HL-60 (cell line): ENCODE data around the gene CCNY.

Source experiments
- GABPA ChIP-seq: IDR thresholded peaks from 2 replicates; pipeline ENCODE4 v1.6.1; 2012; ENCODE audit warnings: low read depth
- POLR2AphosphoS5 ChIP-seq: IDR thresholded peaks from 2 replicates; pipeline ENCODE4 v1.6.1; 2012; ENCODE audit warnings: low read depth
- SPI1 ChIP-seq: IDR thresholded peaks from 2 replicates; pipeline ENCODE4 v1.6.1; 2012; ENCODE audit warnings: low read depth, mild to moderate bottlenecking, borderline replicate concordance
- TF ChIP-seq, protein P1 (sequence below): IDR thresholded peaks from one replicate; pipeline ENCODE4 v1.5.1; 2011; ENCODE audit warnings: low read length, control low read depth, inconsistent platforms; ENCODE audit not compliant: insufficient read depth
- TF ChIP-seq, protein P2 (sequence below): IDR thresholded peaks from 2 replicates; pipeline ENCODE4 v1.6.1; 2012; ENCODE audit warnings: low read depth; ENCODE audit not compliant: insufficient replicate concordance

DNA sequence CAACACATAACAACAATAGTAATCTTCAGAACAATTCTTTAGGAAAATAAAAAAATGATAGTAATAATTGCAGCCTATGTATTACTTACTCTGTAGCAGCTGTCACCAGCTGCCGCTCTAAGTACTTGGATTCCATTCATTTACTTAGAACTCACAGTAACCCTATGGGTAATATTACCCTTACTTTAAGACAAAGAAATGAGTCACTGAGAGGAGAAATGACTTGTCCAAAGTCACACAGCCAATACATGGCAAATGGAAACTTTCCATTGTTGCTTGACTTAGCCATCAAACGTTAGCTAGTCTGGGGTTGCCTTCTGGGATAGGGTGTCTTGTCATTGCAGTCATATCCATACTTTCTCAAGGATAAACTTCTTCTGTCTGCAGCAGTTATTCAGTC lies 3.6 kb downstream of the CCNY start:
- TF ChIP-seq, protein P1, sequence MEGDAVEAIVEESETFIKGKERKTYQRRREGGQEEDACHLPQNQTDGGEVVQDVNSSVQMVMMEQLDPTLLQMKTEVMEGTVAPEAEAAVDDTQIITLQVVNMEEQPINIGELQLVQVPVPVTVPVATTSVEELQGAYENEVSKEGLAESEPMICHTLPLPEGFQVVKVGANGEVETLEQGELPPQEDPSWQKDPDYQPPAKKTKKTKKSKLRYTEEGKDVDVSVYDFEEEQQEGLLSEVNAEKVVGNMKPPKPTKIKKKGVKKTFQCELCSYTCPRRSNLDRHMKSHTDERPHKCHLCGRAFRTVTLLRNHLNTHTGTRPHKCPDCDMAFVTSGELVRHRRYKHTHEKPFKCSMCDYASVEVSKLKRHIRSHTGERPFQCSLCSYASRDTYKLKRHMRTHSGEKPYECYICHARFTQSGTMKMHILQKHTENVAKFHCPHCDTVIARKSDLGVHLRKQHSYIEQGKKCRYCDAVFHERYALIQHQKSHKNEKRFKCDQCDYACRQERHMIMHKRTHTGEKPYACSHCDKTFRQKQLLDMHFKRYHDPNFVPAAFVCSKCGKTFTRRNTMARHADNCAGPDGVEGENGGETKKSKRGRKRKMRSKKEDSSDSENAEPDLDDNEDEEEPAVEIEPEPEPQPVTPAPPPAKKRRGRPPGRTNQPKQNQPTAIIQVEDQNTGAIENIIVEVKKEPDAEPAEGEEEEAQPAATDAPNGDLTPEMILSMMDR = no peak
- TF ChIP-seq GABPA (no peak), POLR2AphosphoS5 (no peak), SPI1 (no peak)
- TF ChIP-seq, protein P2, sequence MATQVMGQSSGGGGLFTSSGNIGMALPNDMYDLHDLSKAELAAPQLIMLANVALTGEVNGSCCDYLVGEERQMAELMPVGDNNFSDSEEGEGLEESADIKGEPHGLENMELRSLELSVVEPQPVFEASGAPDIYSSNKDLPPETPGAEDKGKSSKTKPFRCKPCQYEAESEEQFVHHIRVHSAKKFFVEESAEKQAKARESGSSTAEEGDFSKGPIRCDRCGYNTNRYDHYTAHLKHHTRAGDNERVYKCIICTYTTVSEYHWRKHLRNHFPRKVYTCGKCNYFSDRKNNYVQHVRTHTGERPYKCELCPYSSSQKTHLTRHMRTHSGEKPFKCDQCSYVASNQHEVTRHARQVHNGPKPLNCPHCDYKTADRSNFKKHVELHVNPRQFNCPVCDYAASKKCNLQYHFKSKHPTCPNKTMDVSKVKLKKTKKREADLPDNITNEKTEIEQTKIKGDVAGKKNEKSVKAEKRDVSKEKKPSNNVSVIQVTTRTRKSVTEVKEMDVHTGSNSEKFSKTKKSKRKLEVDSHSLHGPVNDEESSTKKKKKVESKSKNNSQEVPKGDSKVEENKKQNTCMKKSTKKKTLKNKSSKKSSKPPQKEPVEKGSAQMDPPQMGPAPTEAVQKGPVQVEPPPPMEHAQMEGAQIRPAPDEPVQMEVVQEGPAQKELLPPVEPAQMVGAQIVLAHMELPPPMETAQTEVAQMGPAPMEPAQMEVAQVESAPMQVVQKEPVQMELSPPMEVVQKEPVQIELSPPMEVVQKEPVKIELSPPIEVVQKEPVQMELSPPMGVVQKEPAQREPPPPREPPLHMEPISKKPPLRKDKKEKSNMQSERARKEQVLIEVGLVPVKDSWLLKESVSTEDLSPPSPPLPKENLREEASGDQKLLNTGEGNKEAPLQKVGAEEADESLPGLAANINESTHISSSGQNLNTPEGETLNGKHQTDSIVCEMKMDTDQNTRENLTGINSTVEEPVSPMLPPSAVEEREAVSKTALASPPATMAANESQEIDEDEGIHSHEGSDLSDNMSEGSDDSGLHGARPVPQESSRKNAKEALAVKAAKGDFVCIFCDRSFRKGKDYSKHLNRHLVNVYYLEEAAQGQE = no peak
